Activated T-helper 17 cell treated with anti-CD3 and anti-CD28 coated beads, Interleukin-2, amount 50 U/mL, for 72 hours (primary cell): ENCODE data around the gene DNALI1. TPM values are rescaled to one million over a fixed set of nuclear protein-coding genes. Genes with fewer than 3 reads are reported as not detected.
"Not testable (repeated sequence)": the region's sequence is repeated elsewhere in the genome, so short reads cannot be mapped to it uniquely, and the experiment has no call there.

Experiments
- ATAC-seq: fragments of 150-1000 bp; cut with Tn5 transposase; replicated peaks from 2 replicates; pipeline ENCODE4 v1.10.0; 2021; ENCODE audit warnings: mild to moderate bottlenecking, moderate library complexity
- H3K27ac Mint-ChIP-seq: one replicate; pipeline ENCODE4 v1.8.0; 2022; ENCODE audit warnings: mixed read lengths
- H3K27me3 Mint-ChIP-seq: one replicate; pipeline ENCODE4 v1.8.0; 2022; ENCODE audit warnings: mixed read lengths
- H3K36me3 Mint-ChIP-seq: one replicate; pipeline ENCODE4 v1.8.0; 2022; ENCODE audit warnings: low read depth, mild to moderate bottlenecking, mixed read lengths
- H3K4me1 Mint-ChIP-seq: one replicate; pipeline ENCODE4 v1.8.0; 2022; ENCODE audit warnings: mixed read lengths
- H3K4me3 Mint-ChIP-seq: one replicate; pipeline ENCODE4 v1.8.0; 2022; ENCODE audit warnings: mild to moderate bottlenecking, mixed read lengths
- H3K9me3 Mint-ChIP-seq: one replicate; pipeline ENCODE4 v1.8.0; 2022; ENCODE audit warnings: mixed read lengths
- total RNA-seq, 2 donors: library from RNA; stranded (reverse); gene quantifications; one replicate each; pipeline ENCODE4 v1.2.3, GENCODE V29; 2022

Gene DNALI1
- total RNA-seq, 2 donors from 2014 or later: 0.37 TPM; not detected in 1

- not testable (repeated sequence) for H3K4me3 Mint-ChIP-seq, H3K27ac Mint-ChIP-seq, ATAC-seq, H3K27me3 Mint-ChIP-seq, H3K9me3 Mint-ChIP-seq
- Mint-ChIP-seq H3K36me3 (peaks cover 98% of the 10 kb centered on the region), H3K4me1 (peaks cover 23% of the 10 kb centered on the region)
These were observed 17.6 kb upstream of the DNALI1 start for GRCh38 chr1:37539154-37539553.

GRCh38 chr1:37540036-37540785 lies 16.5 kb upstream of the DNALI1 start:
- Mint-ChIP-seq H3K4me1 (peaks cover 22% of the 10 kb centered on the region), H3K27ac (no peak overlapping the region), H3K27me3 (no peaks in the 10 kb centered on the region), H3K9me3 (no peaks in the 10 kb centered on the region), H3K36me3 (peaks cover 98% of the 10 kb centered on the region), H3K4me3 (no peak overlapping the region)
- ATAC-seq: no peak

- no peak for ATAC-seq
- Mint-ChIP-seq H3K27ac (no peak overlapping the region), H3K36me3 (peaks cover 96% of the 10 kb centered on the region), H3K27me3 (no peaks in the 10 kb centered on the region), H3K9me3 (no peaks in the 10 kb centered on the region), H3K4me3 (no peak overlapping the region), H3K4me1 (peaks cover 5% of the 10 kb centered on the region)
These were observed 12.2 kb upstream of the DNALI1 start for GRCh38 chr1:37544530-37544929.

- H3K4me3 Mint-ChIP-seq: no peak overlapping the region
- peaks cover 96% of the 10 kb centered on the region for H3K36me3 Mint-ChIP-seq
- H3K9me3 Mint-ChIP-seq: no peaks in the 10 kb centered on the region
- no peak overlapping the region for H3K27ac Mint-ChIP-seq
- no peak for ATAC-seq
- no peaks in the 10 kb centered on the region for H3K27me3 Mint-ChIP-seq
- H3K4me1 Mint-ChIP-seq: peaks cover 5% of the 10 kb centered on the region
These were observed 11.7 kb upstream of the DNALI1 start for GRCh38 chr1:37545019-37545418.

GRCh38 chr1:37549341-37549740 lies 7.4 kb upstream of the DNALI1 start:
- H3K4me1 Mint-ChIP-seq: peaks cover 24% of the 10 kb centered on the region
- no peaks in the 10 kb centered on the region for H3K9me3 Mint-ChIP-seq
- H3K36me3 Mint-ChIP-seq: peaks cover 95% of the 10 kb centered on the region
- H3K27me3 Mint-ChIP-seq: no peaks in the 10 kb centered on the region
- H3K27ac Mint-ChIP-seq: peak overlapping the region; percentile 36
- ATAC-seq: no peak
- H3K4me3 Mint-ChIP-seq: peak overlapping the region; percentile 7

GRCh38 chr1:37553598-37553926 lies 3.2 kb upstream of the DNALI1 start:
- Mint-ChIP-seq H3K27me3 (no peaks in the 10 kb centered on the region), H3K36me3 (peaks cover 55% of the 10 kb centered on the region), H3K9me3 (no peaks in the 10 kb centered on the region), H3K4me1 (peaks cover 25% of the 10 kb centered on the region), H3K27ac (peak overlapping the region; percentile 98), H3K4me3 (peak overlapping the region; percentile 96)
- no peak for ATAC-seq

GRCh38 chr1:37553927-37554808 lies 2.6 kb upstream of the DNALI1 start, which contains the start of gene SNIP1:
SNIP1 (minus strand) TSS chr1:37554293; CDS start chr1:37554229, 64 bp downstream.
- Mint-ChIP-seq H3K4me1 (peaks cover 25% of the 10 kb centered on the region), H3K27ac (peak within 1 kb of the TSS; percentile 98), H3K4me3 (peak within 1 kb of the TSS; percentile 96), H3K36me3 (peaks cover 49% of the 10 kb centered on the region), H3K9me3 (no peaks in the 10 kb centered on the region), H3K27me3 (no peaks in the 10 kb centered on the region)
- peak; percentile 100 for ATAC-seq

DNA sequence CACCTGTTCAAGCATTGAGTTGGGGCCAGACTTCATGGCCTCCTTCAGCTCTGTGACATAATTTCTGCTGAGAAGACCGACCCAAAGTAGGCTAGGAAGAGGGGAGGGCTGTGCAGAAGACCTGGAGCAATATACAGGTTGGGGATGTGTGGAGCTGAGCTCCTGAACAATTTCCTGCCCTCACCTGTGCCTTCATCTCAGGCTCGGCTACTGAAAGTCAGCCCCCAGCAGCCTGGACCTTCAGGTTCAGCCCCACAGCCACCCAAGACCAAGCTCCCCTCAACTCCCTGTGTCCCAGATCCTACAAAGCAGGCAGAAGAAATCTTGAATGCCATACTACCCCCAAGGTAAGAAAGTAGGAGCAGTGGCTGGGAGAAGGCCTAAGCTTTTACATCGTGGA lies 662 bp downstream of the DNALI1 start:
- Mint-ChIP-seq H3K27ac (peak overlapping the region; percentile 31), H3K36me3 (peaks cover 22% of the 10 kb centered on the region), H3K27me3 (no peaks in the 10 kb centered on the region), H3K9me3 (no peaks in the 10 kb centered on the region), H3K4me1 (peaks cover 23% of the 10 kb centered on the region), H3K4me3 (no peak overlapping the region)
- ATAC-seq: no peak

GRCh38 chr1:37558411-37558810 lies 1.7 kb downstream of the DNALI1 start:
- Mint-ChIP-seq H3K9me3 (no peaks in the 10 kb centered on the region), H3K36me3 (peaks cover 12% of the 10 kb centered on the region), H3K4me3 (no peak overlapping the region), H3K27ac (peak overlapping the region; percentile 13), H3K27me3 (no peaks in the 10 kb centered on the region), H3K4me1 (peaks cover 14% of the 10 kb centered on the region)
- no peak for ATAC-seq

DNA sequence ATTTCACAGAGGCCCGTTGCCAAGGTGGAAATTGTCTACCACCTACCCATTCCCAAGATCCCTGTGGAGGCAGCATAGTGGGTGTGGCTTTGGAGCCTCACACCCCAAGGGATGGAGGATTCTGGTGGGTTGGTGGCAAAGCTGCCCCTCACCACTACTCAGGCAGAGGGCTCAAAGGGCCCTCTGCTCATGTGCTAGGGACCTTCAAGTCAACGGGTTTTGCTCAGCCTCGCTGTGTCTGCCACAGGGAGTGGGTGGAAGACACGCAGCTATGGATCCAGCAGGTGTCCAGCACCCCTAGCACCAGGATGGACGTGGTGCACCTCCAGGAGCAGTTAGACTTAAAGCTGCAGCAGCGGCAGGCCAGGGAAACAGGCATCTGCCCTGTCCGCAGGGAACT lies 2.3 kb downstream of the DNALI1 start:
- H3K27ac Mint-ChIP-seq: no peak overlapping the region
- peaks cover 9% of the 10 kb centered on the region for H3K36me3 Mint-ChIP-seq
- H3K9me3 Mint-ChIP-seq: no peaks in the 10 kb centered on the region
- H3K4me1 Mint-ChIP-seq: peaks cover 12% of the 10 kb centered on the region
- no peak overlapping the region for H3K4me3 Mint-ChIP-seq
- no peak for ATAC-seq
- no peaks in the 10 kb centered on the region for H3K27me3 Mint-ChIP-seq

DNA sequence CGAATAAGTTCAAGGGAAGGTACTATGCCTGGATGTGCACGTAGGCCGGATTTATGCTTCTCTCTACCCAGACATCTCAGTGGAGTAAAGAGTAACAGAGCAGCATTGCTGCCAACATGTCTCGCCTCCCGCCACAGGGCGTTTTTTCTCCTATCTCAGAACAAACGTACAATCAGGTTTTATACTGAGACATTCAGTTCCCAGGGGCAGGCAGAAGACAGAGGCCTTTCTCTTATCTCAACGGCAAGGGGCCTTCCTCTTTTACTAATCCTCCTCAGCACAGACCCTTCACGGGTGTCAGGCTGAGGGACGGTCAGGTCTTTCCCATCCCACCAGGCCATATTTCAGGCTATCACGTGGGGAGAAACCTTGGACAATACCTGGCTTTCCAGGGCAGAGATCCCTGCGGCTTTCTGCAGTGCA lies 3.2 kb downstream of the DNALI1 start:
- not testable (repeated sequence) for H3K4me1 Mint-ChIP-seq, H3K4me3 Mint-ChIP-seq, ATAC-seq, H3K27me3 Mint-ChIP-seq, H3K27ac Mint-ChIP-seq, H3K9me3 Mint-ChIP-seq
- H3K36me3 Mint-ChIP-seq: peaks cover 13% of the 10 kb centered on the region

- H3K27ac Mint-ChIP-seq: no peak overlapping the region
- no peak overlapping the region for H3K4me3 Mint-ChIP-seq
- peaks cover 19% of the 10 kb centered on the region for H3K36me3 Mint-ChIP-seq
- H3K27me3 Mint-ChIP-seq: no peaks in the 10 kb centered on the region
- peaks cover 10% of the 10 kb centered on the region for H3K4me1 Mint-ChIP-seq
- H3K9me3 Mint-ChIP-seq: no peaks in the 10 kb centered on the region
- no peak for ATAC-seq
These were observed 3.8 kb downstream of the DNALI1 start for GRCh38 chr1:37560401-37561132.

DNA sequence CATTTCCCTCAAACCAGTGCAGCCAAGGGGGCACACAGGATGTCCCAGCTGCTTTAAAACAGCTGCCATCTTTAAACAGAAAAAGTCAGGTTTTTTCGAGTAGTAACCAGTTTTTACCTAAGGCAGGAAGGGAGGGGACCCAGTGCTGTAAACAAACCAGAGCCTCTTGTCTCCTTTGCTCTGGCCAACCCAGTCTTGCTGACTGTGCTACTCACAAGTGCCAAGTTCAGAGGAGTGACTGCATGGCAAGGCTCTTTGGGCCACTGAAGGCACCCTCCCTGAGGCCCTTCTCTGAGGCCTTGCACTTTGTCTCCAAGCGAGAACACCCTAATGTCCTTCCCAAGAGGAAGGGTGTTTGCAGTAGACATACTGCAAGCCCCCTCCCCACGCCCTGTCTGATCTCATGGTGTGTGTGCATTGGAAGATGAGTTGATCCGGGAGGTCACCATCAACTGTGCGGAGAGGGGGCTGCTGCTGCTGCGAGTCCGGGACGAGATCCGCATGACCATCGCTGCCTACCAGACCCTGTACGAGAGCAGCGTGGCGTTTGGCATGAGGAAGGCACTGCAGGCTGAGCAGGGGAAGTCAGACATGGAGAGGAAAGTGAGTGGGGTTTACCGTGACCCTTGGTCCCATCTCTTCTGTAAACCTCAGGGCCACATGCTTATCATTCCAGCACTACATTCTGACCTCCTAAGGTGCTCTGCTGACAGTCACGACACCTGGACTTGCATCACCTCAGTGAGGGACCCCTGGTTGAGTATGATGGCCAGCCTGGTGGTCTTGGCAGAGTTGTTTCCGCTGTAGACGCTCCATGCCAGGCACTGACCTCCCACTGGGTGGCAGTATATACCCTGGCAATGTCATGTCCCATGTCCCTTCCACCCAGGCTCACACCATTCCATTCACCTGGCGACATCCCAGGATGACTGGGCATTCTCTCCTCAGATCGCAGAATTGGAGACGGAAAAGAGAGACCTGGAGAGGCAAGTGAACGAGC lies 4.7 kb downstream of the DNALI1 start:
- H3K9me3 Mint-ChIP-seq: no peaks in the 10 kb centered on the region
- ATAC-seq: peak; percentile 58
- no peak overlapping the region for H3K4me3 Mint-ChIP-seq
- H3K36me3 Mint-ChIP-seq: peaks cover 28% of the 10 kb centered on the region
- H3K27ac Mint-ChIP-seq: peak overlapping the region; percentile 15
- H3K4me1 Mint-ChIP-seq: peaks cover 10% of the 10 kb centered on the region
- H3K27me3 Mint-ChIP-seq: no peaks in the 10 kb centered on the region
